ENCODE measurements around the gene ARRB2. TPM values are rescaled to one million over a fixed set of nuclear protein-coding genes. Genes with fewer than 3 reads are reported as not detected.

ARRB2 gene
- total RNA-seq, 1 experiment from 2014 or later: 75.3 TPM

DNA sequence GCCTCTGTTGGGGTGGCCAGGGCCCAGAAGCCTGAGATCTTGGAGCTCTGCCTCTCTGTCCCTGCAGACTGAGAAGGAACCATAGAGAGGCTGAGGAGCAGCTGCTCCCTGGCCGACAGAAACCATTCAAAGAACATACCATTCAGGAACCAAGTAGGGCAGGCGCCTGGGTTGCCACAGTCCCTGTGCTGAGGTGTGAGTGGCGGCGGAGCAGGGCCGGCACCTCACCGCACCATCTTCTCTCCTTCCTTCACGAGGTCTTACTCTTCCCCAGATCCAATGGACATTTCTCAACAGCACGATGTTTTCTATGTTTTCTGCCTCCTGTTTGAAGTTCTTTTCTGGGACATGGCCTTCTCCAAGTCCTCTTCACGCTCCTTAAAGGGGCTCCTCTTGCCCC, 46.2 kb upstream of the ARRB2 start:
- Histone ChIP-seq H2AK5ac (ENCODE audit: insufficient read length, low read length) (no peak overlapping the region), H3K18ac (ENCODE audit: insufficient read length, low read depth, low read length) (no peak overlapping the region), H3K27ac (ENCODE audit: insufficient read length, low read depth, low read length) (no peak overlapping the region), H3K4me1 (ENCODE audit: insufficient read depth, low read length) (no peaks in the 10 kb centered on the region; the same call in 1 of the 2 replicates), H3K14ac (ENCODE audit: insufficient read depth, low read length) (no peak overlapping the region), H4K91ac (ENCODE audit: insufficient read length, low read depth, low read length) (no peak overlapping the region), H3K79me1 (ENCODE audit: insufficient read depth, low read depth, low read length, poor library complexity, severe bottlenecking) (no peaks in the 10 kb centered on the region), H3K9ac (ENCODE audit: extremely low read depth, insufficient read length, low read length) (no peak overlapping the region), H2BK120ac (ENCODE audit: low read depth, low read length, poor library complexity, severe bottlenecking) (no peak overlapping the region), H3K56ac (ENCODE audit: insufficient read length, low read depth, low read length) (no peak overlapping the region), H4K8ac (replicated peaks; ENCODE audit: insufficient read length, low read depth, low read length) (no peak overlapping the region), H2BK12ac (ENCODE audit: insufficient read length, low read depth, low read length) (no peak overlapping the region), H4K5ac (ENCODE audit: insufficient read length, low read depth, low read length) (no peak overlapping the region), H2BK15ac (ENCODE audit: low read depth, low read length) (no peak overlapping the region), H3K4ac (ENCODE audit: low read depth, low read length) (no peak overlapping the region), H3K9me3 (ENCODE audit: control insufficient read depth, low read depth, low read length) (no peaks in the 10 kb centered on the region), H3K4me2 (ENCODE audit: insufficient read depth, insufficient read length, low read length) (no peak overlapping the region), H2BK5ac (ENCODE audit: insufficient read length, low read length) (no peak overlapping the region), H3K23ac (ENCODE audit: insufficient read length, low read depth, low read length) (no peak overlapping the region), H4K20me1 (ENCODE audit: control insufficient read depth, insufficient read depth, insufficient read length) (no peaks in the 10 kb centered on the region), H2AFZ (ENCODE audit: low read length) (no peak overlapping the region), H3K23me2 (ENCODE audit: insufficient read length, low read depth, low read length, poor library complexity, severe bottlenecking) (no peaks in the 10 kb centered on the region), H2BK20ac (ENCODE audit: low read depth, low read length, poor library complexity, severe bottlenecking) (no peak overlapping the region), H3K27me3 (ENCODE audit: insufficient read depth, low read length) (no peaks in the 10 kb centered on the region), H3T11ph (ENCODE audit: low read length) (no peak overlapping the region), H3K79me2 (ENCODE audit: insufficient read depth, low read length) (no peaks in the 10 kb centered on the region)
- no peaks in the 10 kb centered on the region for H3K9me3 Mint-ChIP-seq
- no peak for TF ChIP-seq CTCF (conservative IDR thresholded peaks at IDR 0.05)
- no CpG with 5 or more reads among the region's 9 CpGs for WGBS (ENCODE audit: extremely low coverage, insufficient read length, low lambda C conversion rate)
- DNase-seq: no peak
- H3K4me3 Mint-ChIP-seq: no peak overlapping the region
- no peak overlapping the region for H3K27ac Mint-ChIP-seq
- H3K36me3 Mint-ChIP-seq (ENCODE audit: insufficient read depth in 1 of 3, low read depth in 3 of 3): no peaks in the 10 kb centered on the region; a peak in 1 of 7 replicates
- H3K4me1 Mint-ChIP-seq: peaks cover 10 to 13% of the 10 kb centered on the region in 2 experiments
- H3K27me3 Mint-ChIP-seq (ENCODE audit: low read depth): peaks cover 6% of the 10 kb centered on the region
